ENCODE data around the gene FAM169A. TPM values are rescaled to one million over a fixed set of nuclear protein-coding genes. Genes with fewer than 3 reads are reported as not detected.
"Not testable (repeated sequence)": the region's sequence is repeated elsewhere in the genome, so short reads cannot be mapped to it uniquely, and the experiment has no call there.

The FAM169A gene, protein sequence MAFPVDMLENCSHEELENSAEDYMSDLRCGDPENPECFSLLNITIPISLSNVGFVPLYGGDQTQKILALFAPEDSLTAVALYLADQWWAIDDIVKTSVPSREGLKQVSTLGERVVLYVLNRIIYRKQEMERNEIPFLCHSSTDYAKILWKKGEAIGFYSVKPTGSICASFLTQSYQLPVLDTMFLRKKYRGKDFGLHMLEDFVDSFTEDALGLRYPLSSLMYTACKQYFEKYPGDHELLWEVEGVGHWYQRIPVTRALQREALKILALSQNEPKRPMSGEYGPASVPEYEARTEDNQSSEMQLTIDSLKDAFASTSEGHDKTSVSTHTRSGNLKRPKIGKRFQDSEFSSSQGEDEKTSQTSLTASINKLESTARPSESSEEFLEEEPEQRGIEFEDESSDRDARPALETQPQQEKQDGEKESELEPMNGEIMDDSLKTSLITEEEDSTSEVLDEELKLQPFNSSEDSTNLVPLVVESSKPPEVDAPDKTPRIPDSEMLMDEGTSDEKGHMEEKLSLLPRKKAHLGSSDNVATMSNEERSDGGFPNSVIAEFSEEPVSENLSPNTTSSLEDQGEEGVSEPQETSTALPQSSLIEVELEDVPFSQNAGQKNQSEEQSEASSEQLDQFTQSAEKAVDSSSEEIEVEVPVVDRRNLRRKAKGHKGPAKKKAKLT
- total RNA-seq (10 to 100 TPM in 5 of 7 donors, 1 to 10 TPM in 2; 3.2 to 21.5 (median 11.5) TPM), polyA plus RNA-seq (1 to 10 TPM; 1.7 to 2.2 TPM)
- long read RNA-seq, donor 1 = 0 reads
- long read RNA-seq, donor 2, full-length matches to known transcripts = 1 of 11 reads
- long read RNA-seq, donor 2, partial matches to known transcripts = 0 of 11 reads
- long read RNA-seq, donor 2, other reads (novel, unspliced or antisense) = 10 of 11 reads
- long read RNA-seq, donor 3, full-length matches to known transcripts = 1 of 7 reads
- long read RNA-seq, donor 3, partial matches to known transcripts = 0 of 7 reads
- long read RNA-seq, donor 3, other reads (novel, unspliced or antisense) = 6 of 7 reads

DNA sequence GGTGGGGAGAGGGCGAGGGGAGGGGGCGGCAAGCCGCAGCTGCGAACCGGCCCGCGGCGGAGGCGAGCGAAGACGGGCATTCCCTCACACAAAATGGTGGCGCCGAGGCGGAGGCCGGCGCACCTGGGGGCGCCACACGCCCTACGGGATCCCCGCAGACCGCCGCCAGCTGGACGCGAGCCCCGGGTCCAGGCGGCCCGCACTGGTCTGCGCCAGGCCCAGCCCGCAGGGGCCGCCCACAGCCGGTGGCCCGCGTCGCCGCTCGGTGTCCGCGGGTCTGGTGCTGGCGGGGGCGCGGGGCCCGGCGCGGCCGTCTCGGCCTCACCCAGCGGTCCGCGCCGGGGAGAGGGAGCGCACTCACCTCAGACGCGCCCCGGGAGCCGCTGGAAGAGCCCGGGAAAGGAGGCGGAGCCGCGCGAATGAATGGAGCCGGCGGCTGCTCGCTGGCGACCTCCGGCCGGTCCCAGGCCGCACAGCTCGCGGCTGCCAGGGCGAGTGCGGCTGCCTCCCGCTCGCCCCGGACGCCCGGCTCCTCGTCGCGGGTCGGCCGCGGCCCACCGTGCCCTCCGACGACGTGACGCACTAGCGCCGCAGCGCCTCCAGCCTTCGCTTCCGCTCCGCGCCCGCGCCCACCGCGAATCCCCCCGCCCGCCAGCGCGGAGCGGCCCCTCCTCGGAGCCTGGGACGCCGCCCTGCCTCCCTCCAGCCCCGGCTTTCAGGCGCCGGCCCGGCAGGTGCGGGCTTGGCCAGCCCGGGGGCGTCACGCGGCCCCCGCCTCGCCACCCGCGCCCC, at the start of gene FAM169A:
Gene FAM169A, minus strand, starts transcription at position 584 of the 792 bp plus-strand sequence. CDS start 24,711 bp downstream, outside the sequence.
- WGBS, 3 donors = 1% methylated on average over 92 to 119 of the region's 119 CpGs
- no peaks in the 10 kb centered on the region for H3K27me3 ChIP-seq
- H3K27ac ChIP-seq = peak within 1 kb of the TSS; percentile 42 to 46
- peak; percentile 19 to 66 (median 57) for DNase-seq
- H3K4me1 ChIP-seq (ENCODE audit: insufficient read depth) = peaks cover 2% of the 10 kb centered on the region
- no peaks in the 10 kb centered on the region for H3K36me3 ChIP-seq
- H3K4me3 ChIP-seq = peak within 1 kb of the TSS; percentile 57
- H3K9me3 ChIP-seq = no peaks in the 10 kb centered on the region
- intact Hi-C loops (cut with DNase I) = no loop called here
- TF ChIP-seq POLR2A (IDR thresholded peaks at IDR 0.05) (no peak), EP300 (IDR thresholded peaks at IDR 0.05) (no peak)
- TF ChIP-seq, protein P1, sequence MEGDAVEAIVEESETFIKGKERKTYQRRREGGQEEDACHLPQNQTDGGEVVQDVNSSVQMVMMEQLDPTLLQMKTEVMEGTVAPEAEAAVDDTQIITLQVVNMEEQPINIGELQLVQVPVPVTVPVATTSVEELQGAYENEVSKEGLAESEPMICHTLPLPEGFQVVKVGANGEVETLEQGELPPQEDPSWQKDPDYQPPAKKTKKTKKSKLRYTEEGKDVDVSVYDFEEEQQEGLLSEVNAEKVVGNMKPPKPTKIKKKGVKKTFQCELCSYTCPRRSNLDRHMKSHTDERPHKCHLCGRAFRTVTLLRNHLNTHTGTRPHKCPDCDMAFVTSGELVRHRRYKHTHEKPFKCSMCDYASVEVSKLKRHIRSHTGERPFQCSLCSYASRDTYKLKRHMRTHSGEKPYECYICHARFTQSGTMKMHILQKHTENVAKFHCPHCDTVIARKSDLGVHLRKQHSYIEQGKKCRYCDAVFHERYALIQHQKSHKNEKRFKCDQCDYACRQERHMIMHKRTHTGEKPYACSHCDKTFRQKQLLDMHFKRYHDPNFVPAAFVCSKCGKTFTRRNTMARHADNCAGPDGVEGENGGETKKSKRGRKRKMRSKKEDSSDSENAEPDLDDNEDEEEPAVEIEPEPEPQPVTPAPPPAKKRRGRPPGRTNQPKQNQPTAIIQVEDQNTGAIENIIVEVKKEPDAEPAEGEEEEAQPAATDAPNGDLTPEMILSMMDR (IDR thresholded peaks at IDR 0.05) = no peak

DNA sequence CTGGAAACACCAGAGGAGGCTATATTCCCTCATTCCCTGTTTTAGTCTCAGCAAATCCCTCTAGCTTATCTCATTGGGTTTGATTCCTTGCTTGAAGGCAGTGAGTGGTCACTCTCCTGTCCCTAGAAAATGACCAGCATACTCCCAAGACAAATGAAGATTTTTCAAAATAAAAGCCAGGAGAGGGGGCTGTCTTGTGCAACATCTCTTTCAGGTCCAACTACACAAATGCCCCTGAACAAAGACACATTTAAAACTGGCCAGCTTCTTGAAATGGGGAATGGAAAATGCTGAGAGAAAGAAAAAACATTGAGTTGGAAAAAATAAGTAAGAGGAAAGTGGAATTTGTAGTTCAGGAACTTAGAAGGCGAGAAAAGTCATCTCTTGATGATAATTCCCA, 49.3 kb upstream of the FAM169A start:
- 86 to 95% (median 92%) methylated on average over 1 of the region's 1 CpG for WGBS, 3 donors
- Histone ChIP-seq H3K27me3 (no peaks in the 10 kb centered on the region), H3K4me1 (ENCODE audit: insufficient read depth) (no peaks in the 10 kb centered on the region), H3K36me3 (no peaks in the 10 kb centered on the region), H3K9me3 (no peaks in the 10 kb centered on the region), H3K4me3 (no peak overlapping the region), H3K27ac (no peak overlapping the region)
- TF ChIP-seq POLR2A (IDR thresholded peaks at IDR 0.05) = no peak
- no peak for TF ChIP-seq EP300 (IDR thresholded peaks at IDR 0.05)
- TF ChIP-seq, protein P1 (IDR thresholded peaks at IDR 0.05) = no peak
- intact Hi-C loops (cut with DNase I) = loop anchor here in 3 of 4 donors (10.0 kb wide), 2 partner anchors 231 to 241 kb away; partner anchors contain the start of gene HEXB (in 1 of the 3)
- no peak for DNase-seq

DNA sequence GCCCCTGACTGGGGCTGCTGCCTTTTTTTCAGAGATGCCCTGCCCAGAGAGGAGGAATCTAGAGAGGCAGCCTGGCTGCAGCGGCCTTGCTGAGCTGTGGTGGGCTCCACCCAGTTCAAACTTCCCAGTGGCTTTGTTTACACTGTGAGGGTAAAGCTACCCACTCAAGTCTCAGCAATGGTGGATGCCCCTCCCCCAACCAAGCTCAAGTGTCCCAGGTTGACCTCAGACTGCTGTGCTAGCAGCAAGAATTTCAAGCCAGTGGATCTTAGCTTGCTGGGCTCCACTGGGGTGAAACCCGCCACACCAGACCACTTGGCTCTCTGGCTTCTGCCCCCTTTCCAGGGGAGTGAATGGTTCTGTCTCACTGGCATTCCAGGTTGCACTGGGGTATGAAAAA, 45.2 kb upstream of the FAM169A start:
- not testable (repeated sequence) for H3K4me1 ChIP-seq (ENCODE audit: insufficient read depth); H3K4me3 ChIP-seq; H3K36me3 ChIP-seq; H3K9me3 ChIP-seq; H3K27me3 ChIP-seq; DNase-seq; H3K27ac ChIP-seq
- intact Hi-C loops (cut with DNase I) = loop anchor here in 3 of 4 donors (10.0 kb wide), 2 partner anchors 227 to 237 kb away; partner anchors contain the start of gene HEXB (in 1 of the 3)
- 60 to 86% (median 77%) methylated on average over 2 of the region's 2 CpGs for WGBS, 3 donors

DNA sequence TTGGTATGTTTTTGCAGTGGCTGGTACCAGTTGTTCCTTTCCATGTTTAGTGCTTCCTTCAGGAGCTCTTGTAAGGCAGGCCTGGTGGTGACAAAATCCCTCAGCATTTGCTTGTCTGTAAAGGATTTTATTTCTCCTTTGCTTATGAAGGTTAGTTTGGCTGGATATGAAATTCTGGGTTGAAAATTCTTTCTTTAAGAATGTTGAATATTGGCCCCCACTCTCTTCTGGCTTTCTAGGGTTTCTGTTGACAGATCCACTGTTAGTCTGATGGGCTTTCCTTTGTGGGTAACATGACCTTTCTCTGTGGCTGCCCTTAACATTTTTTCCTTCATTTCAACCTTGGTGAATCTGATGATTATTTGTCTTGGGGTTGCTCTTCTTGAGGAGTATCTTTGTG, 43.7 kb upstream of the FAM169A start:
- H3K4me1 ChIP-seq (ENCODE audit: insufficient read depth); H3K27ac ChIP-seq; H3K36me3 ChIP-seq; DNase-seq; H3K27me3 ChIP-seq; H3K9me3 ChIP-seq; H3K4me3 ChIP-seq: not testable (repeated sequence)
- intact Hi-C loops (cut with DNase I) = loop anchor here in 3 of 4 donors (10.0 kb wide), 2 partner anchors 225 to 235 kb away; partner anchors contain the start of gene HEXB (in 1 of the 3)

DNA sequence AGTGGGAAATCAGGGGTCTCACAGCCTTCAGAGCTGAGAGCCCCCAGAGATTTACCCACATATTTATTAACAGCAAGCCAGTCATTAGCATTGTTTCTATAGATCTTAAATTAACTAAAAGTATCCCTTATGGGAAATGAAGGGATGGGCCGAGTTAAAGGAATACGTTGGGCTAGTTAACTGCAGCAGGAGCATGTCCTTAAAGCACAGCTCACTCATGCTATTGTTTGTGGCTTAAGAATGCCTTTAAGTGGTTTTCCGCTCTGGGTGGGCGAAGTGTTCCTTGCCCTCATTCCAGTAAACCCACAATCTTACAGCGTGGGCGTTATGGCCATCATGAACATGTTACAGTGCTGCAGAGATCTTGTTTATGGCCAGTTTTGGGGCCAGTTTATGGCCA, 42.0 kb upstream of the FAM169A start:
- H3K36me3 ChIP-seq; H3K9me3 ChIP-seq; H3K4me3 ChIP-seq; H3K27me3 ChIP-seq; H3K27ac ChIP-seq; DNase-seq; H3K4me1 ChIP-seq (ENCODE audit: insufficient read depth); intact Hi-C loops (cut with DNase I): not testable (repeated sequence)
- 91 to 95% (median 93%) methylated on average over 6 of the region's 6 CpGs for WGBS, 3 donors

DNA sequence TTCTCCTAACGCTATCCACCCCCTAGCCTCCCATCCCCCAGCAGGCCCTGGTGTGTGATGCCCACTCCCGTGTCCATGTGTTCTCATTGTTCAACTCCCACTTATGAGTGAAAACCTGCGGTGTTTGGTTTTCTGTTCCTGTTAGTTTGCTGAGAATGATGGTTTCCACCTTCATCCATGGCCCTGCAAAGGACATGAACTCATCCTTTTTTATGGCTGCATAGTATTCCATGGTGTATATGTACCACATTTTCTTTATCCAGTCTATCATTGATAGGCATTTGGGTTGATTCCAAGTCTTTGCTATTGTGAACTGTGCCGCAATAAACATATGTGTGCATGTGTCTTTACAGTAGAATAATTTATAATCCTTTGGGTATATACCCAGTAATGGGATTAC, 38.5 kb upstream of the FAM169A start:
- H3K9me3 ChIP-seq; H3K27me3 ChIP-seq; H3K4me1 ChIP-seq (ENCODE audit: insufficient read depth); H3K4me3 ChIP-seq; intact Hi-C loops (cut with DNase I); H3K36me3 ChIP-seq; H3K27ac ChIP-seq; DNase-seq: not testable (repeated sequence)
- WGBS, 3 donors = 92 to 94% (median 94%) methylated on average over 4 of the region's 4 CpGs

Measured in ovary (tissue), 10 donors.